Posterior cingulate gyrus (tissue), 11 donors: ENCODE results near the gene STK26.
"Not testable (repeated sequence)": the region's sequence is repeated elsewhere in the genome, so short reads cannot be mapped to it uniquely, and the experiment has no call there.

Experiments used
- DNase-seq, 10 donors: peaks; one replicate each; pipeline versions ENCODE4 v3.0.0 to v3.0.0-alpha.2; 2020 to 2021; ENCODE audit warnings: mixed read lengths in 3 of 10
- intact Hi-C: fragments of 100-400 bp; cut with DNase I; formaldehyde crosslinking; loops from one replicate; pipeline ENCODE4 v1.15.1; 2023

STK26 gene

DNA sequence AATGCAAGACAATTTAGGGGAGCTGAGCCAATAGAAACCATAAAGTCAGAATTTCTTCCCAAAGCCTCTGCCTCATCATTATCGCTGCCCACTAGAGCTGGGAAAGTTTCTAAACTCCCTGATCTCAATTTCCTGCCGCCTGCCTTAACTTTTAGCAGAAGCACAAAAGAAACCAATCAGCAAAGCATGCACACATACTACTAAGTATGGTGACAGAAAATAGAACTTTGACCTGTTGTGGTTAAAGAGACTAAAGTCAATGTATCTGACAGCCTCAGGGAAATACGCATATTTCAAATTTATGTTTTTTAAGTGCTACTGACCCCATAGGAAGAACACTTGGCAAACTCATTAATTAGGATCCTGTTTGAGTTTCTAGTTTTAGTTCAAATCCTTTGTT lies 10.1 kb downstream of the STK26 start:
- intact Hi-C loops, result no loop called here
- no peak for DNase-seq

DNA sequence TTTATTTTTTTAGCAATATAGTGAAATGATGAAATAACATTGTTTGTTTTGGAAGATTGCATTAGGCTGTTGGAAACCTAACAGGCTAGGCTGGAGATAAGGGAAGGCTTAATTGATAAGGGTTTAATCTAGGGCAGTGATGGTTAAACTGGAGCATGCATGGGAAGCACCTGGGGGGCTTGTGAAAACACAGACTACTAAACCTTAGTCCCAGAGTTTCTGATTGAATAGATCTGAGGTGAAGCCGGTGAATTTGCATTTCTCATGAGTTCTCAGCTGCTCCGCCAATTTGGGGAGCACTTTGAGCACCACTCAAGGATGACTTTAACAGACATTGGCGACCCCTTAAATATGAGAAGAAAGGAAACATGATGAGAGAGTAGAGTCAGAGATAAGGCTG lies 11.5 kb downstream of the STK26 start:
- DNase-seq, result no peak
- intact Hi-C loops, result no loop called here

DNA sequence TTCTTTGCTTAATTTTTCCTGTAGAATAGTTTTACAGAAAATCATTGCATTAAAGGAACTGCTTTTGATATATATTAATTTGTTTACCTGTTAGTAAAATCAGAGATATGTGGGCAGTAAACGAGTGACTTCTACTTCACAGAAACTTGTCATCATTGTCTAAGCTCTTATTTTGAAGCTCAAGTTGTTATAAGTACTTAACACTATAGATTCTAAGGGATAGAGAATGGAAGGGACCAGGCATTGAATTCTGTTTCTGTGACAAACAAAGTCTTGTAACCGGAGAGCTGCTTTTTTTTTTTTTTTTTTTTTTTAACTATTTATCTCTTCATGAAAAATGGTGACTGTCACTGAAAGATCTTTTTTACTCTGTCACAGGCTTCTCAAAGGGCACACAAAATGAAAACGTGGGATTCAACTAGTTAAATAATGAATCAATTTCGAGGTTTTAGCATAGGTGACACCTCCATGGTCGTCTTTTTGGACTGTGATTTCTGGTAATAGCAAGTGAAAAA lies 14.4 kb downstream of the STK26 start:
- DNase-seq, result no peak

DNA sequence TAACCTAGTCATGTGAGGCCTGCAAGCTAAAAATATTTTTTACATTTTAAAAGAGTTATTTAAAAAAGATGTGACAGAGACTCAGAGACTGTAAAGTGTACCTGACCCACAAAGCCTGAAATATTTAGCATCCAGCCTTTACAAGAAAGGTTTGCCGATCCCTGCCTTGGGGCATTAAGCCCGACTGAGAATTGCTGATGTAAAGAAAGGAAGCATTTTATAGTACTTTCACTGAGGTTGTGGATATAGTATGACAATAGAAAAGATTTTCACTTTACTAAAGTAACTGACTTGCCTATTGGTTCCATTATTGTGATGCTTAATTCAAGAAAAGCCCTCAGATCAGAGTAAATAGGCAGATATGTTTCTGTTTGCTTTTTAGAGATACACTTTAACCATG lies 17.0 kb downstream of the STK26 start:
- intact Hi-C loops, result no loop called here
- no peak for DNase-seq

More for the DNA sequence above, 14.4 kb downstream of the STK26 start:
- intact Hi-C loops, result no loop called here

DNA sequence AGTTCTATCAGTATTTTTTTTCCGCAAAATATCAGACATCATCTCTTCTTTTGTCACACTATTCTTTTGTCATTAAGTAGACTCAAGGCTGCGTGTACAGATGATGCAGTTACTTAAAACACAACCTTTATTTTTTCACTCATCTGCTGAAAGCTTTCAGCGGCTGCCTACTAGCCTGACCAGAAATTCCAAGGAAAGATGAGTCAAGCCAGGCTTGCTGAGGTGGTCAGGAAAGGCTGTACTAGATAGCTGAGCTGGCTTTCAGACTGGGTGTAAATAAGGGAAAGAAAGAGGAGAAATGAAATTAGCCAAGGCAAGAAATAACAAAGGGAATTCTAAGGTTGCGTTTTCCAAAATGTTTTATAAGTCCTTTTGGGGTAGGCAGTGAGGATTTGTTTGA lies 17.9 kb downstream of the STK26 start:
- intact Hi-C loops, result no loop called here
- no peak for DNase-seq

DNA sequence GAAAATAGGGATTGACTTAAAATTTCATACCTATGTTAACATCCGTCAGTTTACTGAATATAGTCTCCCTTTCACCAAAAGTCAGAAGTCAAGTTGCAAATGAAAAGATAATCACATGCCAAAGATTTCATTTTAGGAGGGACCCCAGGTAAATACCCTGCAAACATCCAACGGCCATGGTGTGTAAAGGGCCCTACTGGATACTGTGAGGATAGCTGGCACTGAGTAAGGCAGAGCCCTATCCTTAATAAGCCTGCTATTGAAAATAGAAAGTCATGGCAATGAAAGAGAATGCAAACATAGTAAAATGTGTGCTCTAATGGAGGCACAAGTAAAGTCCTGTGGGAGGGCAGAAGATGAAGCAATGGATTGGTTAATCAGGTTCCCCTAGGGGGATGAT lies 20.9 kb downstream of the STK26 start:
- DNase-seq, result no peak
- intact Hi-C loops, result no loop called here

DNA sequence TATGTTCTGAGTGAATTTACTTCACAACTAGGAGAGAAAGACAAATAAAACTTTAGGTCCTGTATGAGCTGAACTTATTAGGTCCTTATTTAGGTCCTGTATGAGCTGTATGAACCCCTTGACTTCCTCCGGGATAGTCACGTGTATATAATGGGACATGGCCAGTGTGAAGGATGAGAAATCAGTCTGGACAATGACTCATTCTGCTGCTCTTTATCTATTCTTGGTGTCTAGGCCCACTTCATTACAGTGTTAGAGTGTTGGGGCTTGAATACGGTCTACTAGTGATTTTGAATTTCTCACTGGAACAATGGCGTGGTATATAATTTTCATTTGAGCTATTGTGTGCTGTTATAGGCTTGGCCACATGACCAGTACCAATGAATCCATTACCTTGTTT lies 21.9 kb downstream of the STK26 start:
- no peak for DNase-seq
- intact Hi-C loops, result no loop called here

DNA sequence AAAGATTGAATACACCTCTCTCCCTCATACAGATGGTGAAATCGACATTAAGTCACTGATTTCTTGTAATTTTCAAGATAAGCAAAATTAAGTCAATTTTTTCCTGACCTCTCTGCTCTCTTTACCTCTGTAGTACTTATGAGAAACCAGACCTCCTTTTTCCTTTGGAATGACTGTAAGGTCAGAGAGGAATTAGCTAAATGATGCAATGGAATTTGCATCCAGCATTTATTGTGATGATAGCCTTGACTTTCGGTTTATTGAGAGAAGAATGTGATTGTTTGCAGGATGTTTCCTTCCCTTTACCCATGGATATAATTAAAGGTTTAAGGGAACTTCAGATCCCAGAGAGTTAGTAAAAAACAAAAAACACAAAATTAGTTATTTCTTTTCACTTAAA lies 22.4 kb downstream of the STK26 start:
- intact Hi-C loops, result no loop called here
- DNase-seq, result no peak

DNA sequence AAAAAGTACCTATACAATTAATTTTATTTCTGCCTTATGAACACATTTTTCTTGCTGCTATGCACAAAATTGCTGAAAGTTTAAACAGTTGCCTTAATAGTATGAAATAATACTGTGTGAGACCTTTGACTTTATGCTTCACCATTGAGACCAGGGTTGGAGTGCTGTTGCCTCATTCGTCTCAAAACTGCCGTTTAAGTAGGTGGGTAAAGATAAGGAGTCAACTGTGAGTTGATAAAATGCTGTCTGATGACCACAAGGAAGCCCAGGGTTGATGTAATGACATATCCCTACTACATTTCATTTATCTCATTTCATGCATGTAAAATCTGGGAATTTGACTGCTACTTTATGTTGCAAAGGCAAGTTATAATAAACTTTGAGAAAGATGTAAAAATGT lies 23.4 kb downstream of the STK26 start:
- DNase-seq, result no peak
- intact Hi-C loops, result no loop called here

DNA sequence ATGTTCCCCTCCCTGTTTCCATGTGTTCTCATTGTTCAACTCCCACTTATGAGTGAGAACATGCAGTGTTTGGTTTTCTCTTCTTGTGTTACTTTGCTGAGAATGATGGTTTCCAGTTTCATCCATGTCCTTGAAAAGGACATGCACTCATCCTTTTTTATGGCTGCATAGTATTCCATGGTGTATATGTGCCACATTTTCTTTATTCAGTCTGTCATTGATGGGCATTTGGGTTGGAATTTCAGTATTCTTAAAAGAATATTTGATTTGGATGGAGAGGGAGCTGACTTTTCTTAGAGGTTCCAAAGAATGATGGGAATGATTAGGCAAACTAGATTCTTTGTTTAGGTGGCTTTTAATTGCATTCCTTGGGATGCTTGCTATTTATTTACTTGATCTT lies 28.7 kb downstream of the STK26 start:
- intact Hi-C loops, DNase-seq: not testable (repeated sequence)

DNA sequence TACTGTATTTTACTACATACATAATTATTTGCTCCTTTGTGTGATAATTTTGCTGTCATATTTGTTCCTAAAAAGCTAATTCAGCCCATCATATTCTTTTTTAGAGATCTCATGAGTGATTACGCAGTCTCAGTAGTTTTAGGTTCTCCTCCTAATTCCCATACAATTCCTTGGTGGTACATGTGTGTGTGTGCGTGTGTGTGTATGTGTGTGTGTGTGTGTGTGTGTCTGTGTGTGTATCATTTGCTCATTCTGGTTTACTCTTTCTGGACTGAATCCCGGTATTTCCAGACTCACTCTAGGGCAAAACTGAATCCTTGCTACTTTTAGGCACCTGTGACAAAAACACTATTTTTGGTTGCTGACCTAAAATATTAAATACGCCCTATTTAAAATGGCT lies 34.9 kb downstream of the STK26 start:
- DNase-seq, result no peak

DNA sequence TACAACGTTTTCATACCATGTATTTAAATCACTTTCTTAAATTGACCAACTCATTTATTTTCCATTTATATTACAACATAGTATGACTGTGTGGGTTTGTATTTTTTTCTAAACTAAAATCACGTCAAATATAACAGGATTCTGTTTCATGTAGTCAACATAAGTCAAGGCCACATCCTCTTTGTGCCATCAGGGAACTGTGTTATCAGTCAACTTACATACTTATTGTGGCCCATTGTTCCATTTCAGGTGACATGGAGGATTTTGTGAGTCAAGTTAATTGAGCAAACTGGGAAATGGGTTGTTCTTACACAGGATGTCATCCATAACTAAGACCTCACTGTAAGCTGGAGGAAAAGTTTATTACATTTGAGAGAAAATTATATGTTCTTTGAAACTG lies 35.9 kb downstream of the STK26 start:
- no peak for DNase-seq
- intact Hi-C loops, result no loop called here

More for the DNA sequence above, 34.9 kb downstream of the STK26 start:
- intact Hi-C loops, result no loop called here

DNA sequence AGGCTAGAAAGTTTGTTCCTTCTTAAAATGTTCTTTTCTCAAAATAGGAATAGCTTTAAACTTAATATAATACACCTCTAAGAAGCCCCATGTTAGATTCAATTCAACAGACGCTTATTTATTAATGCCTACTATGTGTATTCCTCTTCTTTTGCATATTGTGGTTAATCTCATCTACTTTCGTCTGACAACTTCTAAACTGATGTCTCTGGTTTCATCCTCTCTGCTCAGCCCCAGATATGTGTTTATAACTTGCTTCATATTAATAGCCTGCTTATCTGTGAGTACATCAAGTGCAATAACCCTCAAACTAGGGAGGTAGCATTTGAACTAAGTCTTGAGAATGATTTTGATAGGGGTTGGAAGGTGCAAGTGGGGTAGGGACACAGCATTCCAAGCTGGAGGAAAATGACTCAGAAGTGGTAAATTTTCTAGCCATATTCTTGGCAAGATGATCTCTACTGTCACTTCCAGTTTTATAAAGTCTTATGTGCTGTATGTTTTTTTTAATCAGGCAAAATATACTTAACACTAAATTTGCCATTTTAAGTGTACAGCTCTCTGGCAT lies 37.0 kb downstream of the STK26 start:
- DNase-seq, result no peak

DNA sequence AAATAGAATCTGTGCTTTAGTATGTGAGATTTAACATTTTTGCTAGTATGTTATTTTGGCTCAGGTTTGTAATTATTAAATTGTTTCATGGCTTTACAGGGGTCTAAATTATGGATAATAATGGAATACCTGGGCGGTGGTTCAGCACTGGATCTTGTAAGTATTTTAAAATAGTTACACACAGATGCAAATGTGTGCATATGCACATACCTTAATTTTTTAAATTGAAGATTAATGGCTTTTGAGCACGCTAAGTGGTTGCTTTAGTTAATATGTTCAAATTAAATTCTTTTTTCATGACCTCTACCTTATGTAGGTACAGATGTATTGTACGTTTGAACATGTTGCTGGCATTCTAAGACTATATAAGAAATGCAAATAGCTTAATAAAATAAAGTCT lies 40.2 kb downstream of the STK26 start:
- intact Hi-C loops, result no loop called here
- DNase-seq, result no peak

More for the DNA sequence above, 37.0 kb downstream of the STK26 start:
- intact Hi-C loops, result no loop called here

DNA sequence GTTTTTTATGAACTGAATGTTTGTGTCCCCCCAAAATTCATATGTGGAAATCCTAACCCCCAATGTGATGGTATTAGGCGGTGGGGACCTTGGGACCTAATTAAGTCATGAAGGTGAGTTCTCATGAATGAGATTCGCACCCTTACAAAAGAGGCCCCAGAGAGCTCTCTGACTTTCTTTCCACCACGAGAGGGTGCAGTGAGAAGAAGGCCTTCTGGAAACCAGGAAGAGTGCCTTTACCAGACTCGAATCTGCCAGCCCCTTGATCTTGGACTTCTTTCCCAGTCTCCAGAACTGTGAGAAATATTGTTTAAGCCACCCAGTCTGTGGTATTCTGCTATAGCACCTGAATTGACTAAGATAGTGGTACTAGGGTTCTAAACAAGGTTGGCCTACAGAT lies 40.8 kb downstream of the STK26 start:
- DNase-seq, result no peak
- intact Hi-C loops, result no loop called here

DNA sequence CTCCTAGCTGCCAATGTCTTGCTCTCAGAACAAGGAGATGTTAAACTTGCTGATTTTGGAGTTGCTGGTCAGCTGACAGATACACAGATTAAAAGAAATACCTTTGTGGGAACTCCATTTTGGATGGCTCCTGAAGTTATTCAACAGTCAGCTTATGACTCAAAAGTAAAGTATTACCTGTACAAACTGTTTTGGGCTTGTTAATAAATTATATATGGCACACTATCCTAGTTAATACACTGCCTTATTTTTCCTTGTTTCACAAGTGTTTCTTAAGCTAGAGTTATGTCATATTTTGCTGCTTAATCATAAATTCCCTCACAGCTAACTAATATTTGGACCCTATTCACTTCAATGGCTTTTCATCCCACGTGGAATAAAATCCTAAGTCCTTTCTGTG lies 45.3 kb downstream of the STK26 start:
- DNase-seq, result no peak
- intact Hi-C loops, result no loop called here

DNA sequence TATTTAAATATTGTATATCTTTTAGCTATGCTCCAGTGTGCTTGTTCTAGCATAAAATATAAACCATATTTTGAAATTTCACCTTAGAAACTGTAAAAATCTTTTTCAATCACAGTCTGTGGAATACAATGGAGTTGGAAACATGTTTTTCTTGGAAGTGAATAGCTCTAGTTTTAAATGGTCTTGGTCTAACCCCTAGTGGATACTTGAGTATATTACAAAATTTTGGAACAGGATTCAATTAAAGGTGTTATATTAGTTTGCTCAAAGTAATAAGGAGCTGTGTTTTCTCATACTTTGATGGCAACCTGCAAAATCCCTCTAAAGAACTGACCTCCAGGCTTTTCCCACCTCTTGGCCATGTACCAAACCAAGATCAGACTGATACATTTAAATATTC lies 48.2 kb downstream of the STK26 start:
- intact Hi-C loops, result loop anchor here (5.0 kb wide), 1 partner anchor 229 kb away; no protein-coding TSS in a partner anchor
- no peak for DNase-seq

DNA sequence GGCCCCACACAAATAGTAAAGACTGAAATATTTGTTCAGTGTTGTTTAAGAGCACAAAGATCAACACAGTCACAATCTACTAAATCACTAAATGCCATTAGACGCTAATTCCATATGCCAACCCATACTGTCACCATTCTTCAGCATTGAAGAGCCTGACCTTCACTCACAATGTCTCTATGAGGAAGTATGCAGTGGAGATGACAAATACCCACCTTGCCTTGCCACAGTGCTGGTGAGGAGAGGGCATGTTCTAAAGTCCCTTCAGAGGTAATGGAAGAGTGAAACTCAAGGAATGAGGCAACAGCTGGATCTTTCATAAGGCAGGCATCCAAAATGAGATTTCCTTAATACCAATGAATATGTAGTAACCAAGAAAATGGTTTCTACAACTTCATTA lies 54.3 kb downstream of the STK26 start:
- intact Hi-C loops, result no loop called here
- no peak for DNase-seq

DNA sequence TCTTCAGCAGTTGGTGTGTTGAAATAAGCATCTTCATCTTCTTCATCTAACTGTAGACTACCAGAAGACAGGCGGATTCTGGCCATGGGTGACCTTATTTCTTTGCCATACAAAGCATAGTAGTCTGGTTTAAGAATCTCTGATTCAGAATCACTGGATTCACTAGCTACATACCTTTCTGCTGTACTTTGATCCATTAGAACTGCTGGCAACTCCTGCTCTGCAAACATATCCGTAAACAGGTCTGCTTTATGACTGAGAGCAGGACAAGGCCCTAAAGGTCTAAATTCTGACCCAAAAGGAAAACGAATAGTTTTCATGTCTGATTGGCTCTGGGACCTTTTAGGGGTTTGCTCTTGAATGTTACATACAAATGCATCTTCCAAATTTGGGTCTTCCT lies 54.8 kb downstream of the STK26 start:
- intact Hi-C loops, result no loop called here
- no peak for DNase-seq

DNA sequence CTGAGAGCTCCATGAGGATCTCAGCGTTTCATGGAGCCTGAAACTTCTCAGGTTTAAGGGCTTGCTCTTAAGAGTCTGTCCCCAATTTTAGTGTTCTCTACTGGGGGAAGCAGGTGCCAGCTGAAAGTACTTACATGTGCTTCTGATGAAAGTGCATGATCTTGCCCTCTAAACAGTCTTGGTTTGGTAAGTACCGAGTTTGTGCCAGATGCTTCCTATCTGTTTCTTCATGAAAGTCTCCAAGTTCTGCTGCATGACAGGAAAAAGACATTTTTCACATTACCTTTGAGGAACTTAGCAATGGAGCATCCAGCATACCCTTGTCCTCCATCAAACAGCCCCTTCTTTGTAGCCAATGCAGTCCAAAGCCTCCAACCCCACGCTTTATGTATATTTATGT lies 62.7 kb downstream of the STK26 start:
- intact Hi-C loops, result no loop called here

DNA sequence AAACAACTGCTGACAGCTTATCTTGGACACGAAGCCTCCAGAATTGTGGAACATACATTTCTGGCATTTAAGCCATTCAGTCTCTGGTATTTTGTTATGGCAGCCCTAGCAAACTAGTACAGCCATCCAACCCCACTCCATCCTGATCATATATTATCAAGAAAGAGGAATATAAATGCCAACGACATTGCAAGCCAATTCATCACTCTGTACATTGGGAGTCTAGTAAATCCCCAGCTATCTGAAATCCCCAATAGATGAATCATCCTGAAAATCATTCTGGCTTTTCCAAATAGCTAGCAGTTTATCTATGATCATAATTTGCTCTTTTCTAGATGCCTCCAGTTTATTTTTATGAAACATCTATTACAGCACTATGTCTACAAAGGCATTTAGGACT lies 63.6 kb downstream of the STK26 start:
- intact Hi-C loops, result no loop called here
- no peak for DNase-seq

More for the DNA sequence above, 62.7 kb downstream of the STK26 start:
- no peak for DNase-seq

DNA sequence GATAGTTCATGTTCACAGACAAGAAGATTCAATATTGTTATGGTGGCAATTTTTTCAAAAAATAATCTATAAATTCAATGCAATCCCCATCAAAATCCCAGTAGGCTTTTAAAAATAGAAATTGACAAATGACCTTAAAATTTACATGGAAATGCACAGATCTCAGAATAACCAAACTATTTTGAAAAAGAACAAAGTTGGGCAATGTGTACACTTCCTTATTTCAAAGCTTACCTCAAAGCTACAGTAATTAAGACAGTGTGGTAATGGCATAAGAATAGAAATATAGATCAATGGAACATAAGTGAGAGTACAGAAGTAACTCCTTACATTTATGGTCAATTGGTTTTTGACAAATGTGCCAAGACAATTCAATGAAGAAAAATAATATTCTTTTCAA lies 65.8 kb downstream of the STK26 start:
- intact Hi-C loops, result no loop called here
- no peak for DNase-seq
